Breast epithelium (tissue), 3 donors: ENCODE results near the gene GMDS.

ENCODE experiments used
- CTCF ChIP-seq, 3 donors: fragments of 450-650 bp; IDR thresholded peaks; one replicate each; pipeline ENCODE4 v1.5.1; 2016 to 2017; ENCODE audit warnings: antibody characterized with exemption in 3 of 3, mild to moderate bottlenecking in 3 of 3, moderate library complexity in 3 of 3
- POLR2A ChIP-seq: fragments of 450-650 bp; IDR thresholded peaks from one replicate; pipeline ENCODE4 v1.6.1; 2016; ENCODE audit warnings: antibody characterized with exemption, mild to moderate bottlenecking, moderate library complexity

DNA sequence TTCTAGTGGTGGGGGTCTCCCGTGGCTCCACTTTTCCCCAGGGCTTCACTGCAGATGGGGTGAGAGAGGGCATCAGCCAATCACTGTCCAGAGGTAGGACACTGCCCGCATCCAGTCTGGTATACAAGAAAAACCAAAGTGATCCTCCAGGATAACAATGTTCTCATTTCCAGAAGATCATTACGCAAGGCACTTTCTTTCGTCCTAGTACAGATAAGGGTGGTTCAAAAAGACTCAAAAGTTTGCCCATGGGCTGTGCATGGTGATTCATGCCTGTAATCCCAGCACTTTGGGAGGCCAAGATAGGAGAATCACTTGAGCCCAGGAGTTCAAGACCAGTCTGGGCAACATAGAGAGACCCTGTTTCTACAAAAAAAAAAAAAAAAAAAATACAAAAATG is 16.4 kb downstream of the GMDS start:
- TF ChIP-seq CTCF (IDR thresholded peaks at IDR 0.05), result no peak
- TF ChIP-seq POLR2A, result no peak
